Neural cell (in vitro differentiated cells): ENCODE results near the gene PARD3B.

Experiments used
- EP300 ChIP-seq: fragments of 450-650 bp; conservative IDR thresholded peaks from 2 replicates; pipeline ENCODE4 v1.6.1; 2014; ENCODE audit warnings: antibody characterized with exemption, mild to moderate bottlenecking, moderate library complexity; ENCODE audit not compliant: poor library complexity, severe bottlenecking
- POLR2AphosphoS5 ChIP-seq: IDR thresholded peaks from 2 replicates; pipeline ENCODE4 v1.6.1; 2012
- RAD21 ChIP-seq: fragments of 450-650 bp; conservative IDR thresholded peaks from 2 replicates; pipeline ENCODE4 v1.6.1; 2014; ENCODE audit warnings: antibody characterized with exemption, mild to moderate bottlenecking, moderate library complexity
- SMC3 ChIP-seq: fragments of 450-650 bp; conservative IDR thresholded peaks from 2 replicates; pipeline ENCODE4 v1.6.1; 2014; ENCODE audit warnings: antibody characterized with exemption, mild to moderate bottlenecking, moderate library complexity; ENCODE audit not compliant: poor library complexity

GRCh38 chr2:205453202-205453601 is 907.9 kb downstream of the PARD3B start:
- TF ChIP-seq EP300: no peak
- no peak for TF ChIP-seq RAD21
- no peak for TF ChIP-seq POLR2AphosphoS5
- no peak for TF ChIP-seq SMC3
